UCSD-AML1 (cell line): ENCODE results near the gene ELL2.
"Not testable (repeated sequence)": the region's sequence is repeated elsewhere in the genome, so short reads cannot be mapped to it uniquely, and the experiment has no call there.

ENCODE experiments used
- DNase-seq: peaks from one replicate; lab custom pipeline; 2025; ENCODE audit not compliant: unreplicated experiment; lab: John Stamatoyannopoulos, UW

The ELL2 gene

GRCh38 chr5:95931079-95931833 lies 30.4 kb downstream of the ELL2 start:
- no peak for DNase-seq

GRCh38 chr5:95930141-95930930 lies 31.3 kb downstream of the ELL2 start:
- no peak for DNase-seq

- no peak for DNase-seq
These were observed 32.9 kb downstream of the ELL2 start for GRCh38 chr5:95928724-95929253.

- no peak for DNase-seq
These were observed 33.5 kb downstream of the ELL2 start for GRCh38 chr5:95927927-95928723.

- not testable (repeated sequence) for DNase-seq
These were observed 34.4 kb downstream of the ELL2 start for GRCh38 chr5:95927300-95927699.

- DNase-seq: no peak
These were observed 35.7 kb downstream of the ELL2 start for GRCh38 chr5:95925939-95926338.

GRCh38 chr5:95925378-95925744 lies 36.3 kb downstream of the ELL2 start:
- no peak for DNase-seq

GRCh38 chr5:95924720-95925377 lies 36.8 kb downstream of the ELL2 start:
- DNase-seq: no peak

- DNase-seq: no peak
These were observed 37.6 kb downstream of the ELL2 start for GRCh38 chr5:95923918-95924544.

- no peak for DNase-seq
These were observed 38.9 kb downstream of the ELL2 start for GRCh38 chr5:95922798-95923197.

- DNase-seq: no peak
These were observed 40.1 kb downstream of the ELL2 start for GRCh38 chr5:95921501-95921900.

- no peak for DNase-seq
These were observed 40.8 kb downstream of the ELL2 start for GRCh38 chr5:95920822-95921221.

GRCh38 chr5:95919658-95920057 lies 42.0 kb downstream of the ELL2 start:
- no peak for DNase-seq

GRCh38 chr5:95918421-95919006 lies 43.1 kb downstream of the ELL2 start:
- DNase-seq: no peak

- no peak for DNase-seq
These were observed 44.4 kb downstream of the ELL2 start for GRCh38 chr5:95917207-95917606.

- DNase-seq: no peak
These were observed 45.0 kb downstream of the ELL2 start for GRCh38 chr5:95916687-95917085.

- no peak for DNase-seq
These were observed 45.5 kb downstream of the ELL2 start for GRCh38 chr5:95915999-95916686.

GRCh38 chr5:95913663-95914062 lies 48.0 kb downstream of the ELL2 start:
- DNase-seq: no peak

- no peak for DNase-seq
These were observed 49.6 kb downstream of the ELL2 start for GRCh38 chr5:95912029-95912428.
